HUES64 (cell line): ENCODE data around the gene TSC2. TPM values are rescaled to one million over a fixed set of nuclear protein-coding genes. Genes with fewer than 3 reads are reported as not detected.

ENCODE experiments used
- H3K27ac ChIP-seq: 2 replicates; pipeline ENCODE4 v1.7.0; 2013; ENCODE audit warnings: low read depth, low read length, inconsistent platforms
- H3K27me3 ChIP-seq: 2 replicates; pipeline ENCODE4 v1.6.1; 2013; ENCODE audit warnings: mild to moderate bottlenecking, low read length; ENCODE audit not compliant: insufficient read depth
- H3K36me3 ChIP-seq: 2 replicates; pipeline ENCODE4 v1.6.1; 2013; ENCODE audit warnings: mild to moderate bottlenecking, low read length; ENCODE audit not compliant: insufficient read depth
- H3K4me1 ChIP-seq: 2 replicates; pipeline ENCODE4 v1.6.1; 2013; ENCODE audit warnings: mild to moderate bottlenecking, low read length, moderate library complexity; ENCODE audit not compliant: insufficient read depth
- H3K4me3 ChIP-seq: 2 replicates; pipeline ENCODE4 v1.5.1; 2013; ENCODE audit warnings: mild to moderate bottlenecking, low read length, moderate library complexity
- H3K9ac ChIP-seq: 2 replicates; pipeline ENCODE4 v1.6.1; 2013; ENCODE audit warnings: mild to moderate bottlenecking, low read depth, low read length
- H3K9me3 ChIP-seq: 2 replicates; pipeline ENCODE4 v1.6.1; 2013; ENCODE audit warnings: low read depth, low read length; ENCODE audit not compliant: insufficient read depth
- WGBS: fragments of 150-250, 120-280 bp; methylation state at CpG from one replicate; pipeline ENCODE4 v1.1.7; 2013; ENCODE audit warnings: missing lambda C conversion rate; 5-methylcytosine and 5-hydroxymethylcytosine counted together
- polyA plus RNA-seq, 2 experiments: library from polyadenylated mRNA; stranded (reverse); fragments of 50-300 nt; gene quantifications; one replicate each; pipeline ENCODE4 v1.2.3, GENCODE V29; 2013

The TSC2 gene
- 39.7 TPM for polyA plus RNA-seq (2013, experiment 1 of 2)
- 37.3 TPM for polyA plus RNA-seq (2013, experiment 2 of 2)

DNA sequence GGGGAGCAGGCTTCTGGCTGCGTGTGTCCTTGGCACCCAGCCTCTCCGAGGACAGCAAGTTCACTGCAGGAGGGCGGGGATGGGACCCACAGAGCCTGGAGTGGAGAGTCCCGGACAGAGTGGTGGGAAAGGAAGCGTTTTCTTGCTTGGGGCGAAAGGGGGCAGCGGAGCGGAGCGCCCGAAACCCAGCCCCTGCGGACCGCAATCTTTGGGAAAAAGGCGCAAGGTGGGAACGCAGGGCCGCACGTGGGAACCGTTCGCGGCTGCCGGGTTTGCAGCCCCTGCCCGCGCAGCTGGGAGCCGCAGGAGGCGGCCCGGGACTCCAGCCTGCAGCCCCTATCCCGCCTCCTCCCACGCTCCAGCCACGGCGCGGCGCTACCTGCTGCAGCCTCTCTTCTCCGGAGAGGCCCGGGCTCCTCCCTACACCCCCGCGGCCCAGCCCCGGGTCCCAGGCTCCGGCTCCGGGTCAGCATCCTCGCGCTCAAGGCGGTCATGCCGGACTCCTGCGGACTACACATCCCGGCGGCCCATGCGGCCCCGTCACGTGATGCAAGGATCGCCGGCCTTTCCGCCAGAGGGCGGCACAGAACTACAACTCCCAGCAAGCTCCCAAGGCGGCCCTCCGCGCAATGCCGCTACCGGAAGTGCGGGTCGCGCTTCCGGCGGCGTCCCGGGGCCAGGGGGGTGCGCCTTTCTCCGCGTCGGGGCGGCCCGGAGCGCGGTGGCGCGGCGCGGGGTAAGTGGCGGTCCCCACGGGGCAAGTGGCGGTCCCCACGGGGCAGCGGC, at the start of gene TSC2, which contains the start of gene NTHL1:
TSC2 (plus strand) TSS at position 656 of the 786 bp plus-strand sequence. CDS start 631 bp downstream, outside the sequence.
NTHL1 (minus strand) TSS at position 505 of the 786 bp plus-strand sequence; CDS start at position 494, 11 bp downstream.
- Histone ChIP-seq H3K27me3 (no peaks in the 10 kb centered on the region), H3K36me3 (peaks cover 29% of the 10 kb centered on the region), H3K9ac (peak within 1 kb of the TSS; percentile 67), H3K27ac (no peak within 1 kb of the TSS), H3K4me1 (peaks cover 9% of the 10 kb centered on the region; the same call in 1 of the 2 replicates), H3K9me3 (no peaks in the 10 kb centered on the region), H3K4me3 (peak within 1 kb of the TSS; percentile 74)
- WGBS: under 1% methylated on average over 81 of the region's 81 CpGs

- 96% methylated on average over 27 of the region's 27 CpGs for WGBS
- H3K27me3 ChIP-seq: no peaks in the 10 kb centered on the region
- H3K27ac ChIP-seq: no peak overlapping the region
- no peak overlapping the region for H3K4me3 ChIP-seq
- H3K9me3 ChIP-seq: no peaks in the 10 kb centered on the region
- no peaks in the 10 kb centered on the region for H3K4me1 ChIP-seq
- H3K36me3 ChIP-seq: peaks cover 64% of the 10 kb centered on the region
- no peak overlapping the region for H3K9ac ChIP-seq
Measured at GRCh38 chr16:1998360-1998835, 49.4 kb upstream of the TSC2 start.

DNA sequence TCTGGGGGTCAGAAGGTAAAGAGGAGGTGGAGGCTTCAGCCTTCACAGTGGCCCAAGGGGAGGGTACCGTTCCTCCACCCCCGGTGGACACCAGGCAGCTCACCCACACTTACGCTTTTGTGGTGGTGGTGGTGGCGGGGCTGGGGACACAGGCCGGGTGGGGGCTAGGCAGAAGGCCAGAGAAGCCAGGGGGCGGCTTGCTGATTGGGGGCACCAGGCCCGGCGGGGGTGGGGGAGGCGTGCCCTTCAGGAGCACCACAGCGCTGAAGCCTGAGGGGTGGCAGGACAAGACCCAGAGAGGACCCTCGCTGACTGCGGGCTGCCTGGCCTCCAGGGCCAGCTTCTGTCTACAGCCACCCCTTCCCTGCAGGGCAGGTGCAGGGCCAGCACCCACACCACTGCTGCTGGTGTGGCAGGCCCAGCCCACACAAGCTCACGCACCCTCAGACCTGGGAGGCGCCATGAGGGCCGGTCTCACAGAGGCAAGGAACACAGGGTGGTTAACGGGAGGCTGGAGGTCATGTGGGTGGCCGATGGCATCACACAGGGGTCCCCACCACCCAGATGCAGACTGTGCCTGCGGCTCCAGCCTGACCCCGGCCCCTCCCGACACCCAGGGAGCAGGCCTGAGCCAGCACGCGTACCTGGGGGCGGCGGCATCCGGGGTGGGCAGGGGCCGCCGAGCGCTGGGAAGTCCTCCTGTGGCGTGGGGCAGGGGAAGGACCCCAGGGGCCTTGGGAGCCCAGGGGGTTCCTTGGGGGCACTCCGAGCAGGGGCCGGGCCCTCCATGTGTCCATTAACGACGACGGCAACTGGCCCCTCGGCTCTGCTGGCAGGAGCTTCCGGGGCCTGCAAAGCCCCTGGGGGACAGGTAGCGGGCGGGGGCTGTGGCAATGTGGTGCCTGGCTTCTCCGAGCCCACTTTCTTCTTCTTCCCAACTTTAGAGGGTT, 48.7 kb upstream of the TSC2 start:
- Histone ChIP-seq H3K27me3 (no peaks in the 10 kb centered on the region), H3K36me3 (peaks cover 66% of the 10 kb centered on the region), H3K4me1 (peaks cover under 1% of the 10 kb centered on the region; the same call in 1 of the 2 replicates), H3K9ac (no peak overlapping the region), H3K4me3 (no peak overlapping the region), H3K27ac (no peak overlapping the region), H3K9me3 (no peaks in the 10 kb centered on the region)
- 96% methylated on average over 39 of the region's 39 CpGs for WGBS

DNA sequence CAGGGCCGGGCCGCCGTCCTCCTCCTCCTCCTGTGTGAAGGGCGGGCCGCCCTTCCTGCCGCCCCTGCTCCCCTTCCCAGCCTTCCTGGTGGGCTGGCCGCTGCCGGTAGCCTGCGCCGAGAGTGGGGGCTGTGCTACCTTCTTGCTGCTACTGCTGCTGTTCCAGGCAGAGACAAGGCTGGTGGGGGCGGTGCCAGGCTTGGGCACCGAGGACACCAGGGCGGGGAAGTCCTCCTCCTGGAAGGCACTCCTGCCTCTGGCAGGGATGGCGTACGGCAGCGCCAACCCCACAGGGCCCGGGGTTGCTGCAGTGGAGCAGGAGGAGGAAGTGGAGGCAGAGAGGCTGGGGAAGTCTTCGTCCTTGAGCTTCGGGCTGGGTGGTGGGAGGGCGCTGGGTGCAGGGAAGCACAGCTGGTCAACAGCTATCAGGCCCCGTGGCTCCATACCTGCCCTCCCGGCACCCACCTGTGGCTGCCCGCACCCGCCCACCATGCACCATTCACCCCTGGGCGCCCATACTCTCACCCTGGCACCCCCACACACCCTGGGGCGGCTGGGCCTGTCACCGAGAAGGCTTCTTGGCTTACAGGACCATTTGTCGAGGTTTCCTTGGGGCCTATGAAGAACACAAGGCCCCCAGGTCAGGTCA, 47.8 kb upstream of the TSC2 start:
- peaks cover 5% of the 10 kb centered on the region; the same call in 1 of the 2 replicates for H3K4me1 ChIP-seq
- no peak overlapping the region for H3K27ac ChIP-seq
- H3K4me3 ChIP-seq: no peak overlapping the region
- H3K9me3 ChIP-seq: no peaks in the 10 kb centered on the region
- no peak overlapping the region for H3K9ac ChIP-seq
- 95% methylated on average over 28 of the region's 28 CpGs for WGBS
- peaks cover 66% of the 10 kb centered on the region for H3K36me3 ChIP-seq
- H3K27me3 ChIP-seq: no peaks in the 10 kb centered on the region

- Histone ChIP-seq H3K36me3 (peaks cover 66% of the 10 kb centered on the region), H3K4me1 (peaks cover 5% of the 10 kb centered on the region; the same call in 1 of the 2 replicates), H3K27ac (no peak overlapping the region), H3K27me3 (no peaks in the 10 kb centered on the region), H3K4me3 (no peak overlapping the region), H3K9me3 (no peaks in the 10 kb centered on the region), H3K9ac (no peak overlapping the region)
- 97% methylated on average over 19 of the region's 19 CpGs for WGBS
Measured at GRCh38 chr16:2001035-2001434, 46.8 kb upstream of the TSC2 start.

DNA sequence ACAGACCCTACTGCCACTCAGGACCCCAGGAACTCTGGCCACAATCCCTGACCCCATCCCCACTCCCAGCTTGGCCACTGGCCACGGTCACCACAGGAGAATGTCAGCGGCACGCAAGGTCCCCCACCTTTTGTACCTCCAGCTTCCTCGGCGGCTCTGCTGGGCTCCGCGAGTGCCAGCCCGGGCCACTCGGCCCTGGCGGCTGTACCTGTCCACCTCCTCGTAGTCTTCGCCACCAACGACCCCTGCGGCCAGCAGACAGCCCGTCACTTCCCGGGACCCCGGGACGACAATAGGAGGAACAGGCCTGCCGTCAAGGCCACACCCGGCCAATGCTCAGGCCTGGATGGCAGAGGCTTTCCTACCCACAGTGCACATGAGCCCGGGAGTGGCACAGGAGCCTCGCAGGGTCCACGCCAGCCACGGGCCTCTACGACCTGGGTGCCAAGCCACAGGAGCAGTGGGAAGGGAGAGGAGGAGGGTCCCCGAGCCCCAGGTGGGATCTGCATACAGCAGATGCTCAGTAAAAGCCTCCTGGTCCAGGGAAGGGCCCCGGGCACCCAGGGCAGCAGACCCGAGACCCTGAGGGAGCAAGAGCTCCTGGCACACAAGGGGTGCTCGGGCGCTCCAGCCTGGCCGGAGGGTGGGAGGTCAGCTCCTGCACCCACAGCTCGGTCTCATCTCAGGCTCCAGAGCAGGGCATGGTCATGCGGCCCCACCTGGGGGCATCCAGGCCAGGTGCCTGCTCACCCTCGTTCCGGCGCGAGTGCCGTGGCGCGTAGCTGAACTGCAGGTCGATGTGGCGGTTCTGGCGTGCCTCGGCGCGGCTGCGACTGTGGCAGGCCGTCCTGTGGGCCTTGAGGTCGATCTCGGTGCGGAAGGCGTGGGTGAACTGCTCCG, 46.1 kb upstream of the TSC2 start:
- 97% methylated on average over 53 of the region's 53 CpGs for WGBS

DNA sequence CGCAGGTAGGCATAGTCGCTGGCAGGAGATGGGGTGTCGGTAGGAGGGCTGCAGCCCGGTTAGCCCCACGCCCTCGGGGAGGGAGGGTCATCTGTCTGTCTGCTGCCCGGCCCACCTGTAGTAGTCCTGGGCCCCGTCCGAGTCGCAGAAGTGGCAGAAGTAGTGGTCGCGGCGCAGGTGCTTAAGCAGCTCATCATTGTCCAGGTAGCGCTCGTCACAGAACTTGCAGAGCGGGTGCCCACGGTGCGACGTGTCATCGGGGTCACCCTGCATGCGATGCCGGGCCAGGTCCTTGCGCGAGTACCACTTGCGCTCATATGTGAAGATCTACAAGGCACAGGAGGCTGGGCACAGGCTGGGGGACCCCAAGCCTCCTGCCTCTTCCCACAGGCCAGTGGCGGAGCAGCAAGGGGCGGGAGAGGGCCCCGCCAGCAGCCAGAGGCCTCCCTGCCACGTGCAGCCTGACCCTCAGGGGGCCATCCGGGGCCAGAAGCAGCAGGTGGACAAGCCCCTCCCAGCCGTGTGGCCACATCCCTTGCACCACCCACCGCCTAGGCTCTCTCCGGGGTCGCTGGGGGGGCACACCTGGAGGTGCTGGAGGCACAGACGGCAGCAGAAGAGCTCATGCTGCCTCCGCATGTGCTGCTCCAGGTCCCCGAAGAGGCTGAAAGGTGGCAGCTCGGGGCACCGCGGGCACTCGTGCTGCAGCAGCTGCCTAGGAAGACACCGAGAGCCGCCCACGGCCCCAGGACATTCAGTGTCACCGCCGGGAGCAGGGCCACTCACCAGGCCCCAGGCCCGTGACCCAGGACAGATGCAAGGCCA, 45.2 kb upstream of the TSC2 start:
- Histone ChIP-seq H3K4me1 (peaks cover 5% of the 10 kb centered on the region; the same call in 1 of the 2 replicates), H3K4me3 (no peak overlapping the region), H3K9me3 (no peaks in the 10 kb centered on the region), H3K9ac (no peak overlapping the region), H3K36me3 (peaks cover 60% of the 10 kb centered on the region), H3K27ac (no peak overlapping the region), H3K27me3 (no peaks in the 10 kb centered on the region)
- WGBS: 96% methylated on average over 47 of the region's 47 CpGs

More for the DNA sequence above, 46.1 kb upstream of the TSC2 start:
- H3K4me1 ChIP-seq: peaks cover 5% of the 10 kb centered on the region; the same call in 1 of the 2 replicates
- no peak overlapping the region for H3K9ac ChIP-seq
- H3K9me3 ChIP-seq: no peaks in the 10 kb centered on the region
- H3K4me3 ChIP-seq: no peak overlapping the region
- H3K27ac ChIP-seq: no peak overlapping the region
- H3K36me3 ChIP-seq: peaks cover 66% of the 10 kb centered on the region
- H3K27me3 ChIP-seq: no peaks in the 10 kb centered on the region

DNA sequence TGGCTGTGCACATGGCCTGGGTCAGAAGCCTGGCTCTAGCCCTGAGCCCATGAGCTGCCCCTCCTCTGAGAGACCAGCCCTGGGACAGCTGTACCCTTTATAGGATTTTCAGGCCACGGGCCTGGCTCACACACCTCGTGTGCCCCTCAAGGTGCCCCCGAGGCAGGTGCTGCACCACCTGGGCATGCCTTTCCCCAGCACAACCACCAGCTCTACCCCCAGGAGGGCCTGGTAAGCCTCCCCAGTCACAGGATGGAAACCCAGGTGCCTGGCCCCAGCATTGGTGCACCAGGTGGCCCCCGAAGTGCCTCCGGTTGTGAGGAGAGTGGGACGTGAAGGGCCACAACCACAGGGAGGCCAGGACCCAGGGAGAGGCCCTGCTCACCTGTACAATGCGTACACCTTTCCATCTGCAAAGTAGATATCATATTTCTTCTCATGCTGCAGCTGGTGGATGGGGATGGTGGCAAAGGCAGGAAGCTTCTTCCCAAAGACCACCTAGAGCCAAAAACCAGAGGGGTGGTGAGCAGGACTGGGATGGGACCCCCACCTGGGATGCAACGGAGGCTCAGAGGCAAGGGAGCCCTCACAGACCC, 44.5 kb upstream of the TSC2 start:
- Histone ChIP-seq H3K36me3 (peaks cover 57% of the 10 kb centered on the region), H3K9me3 (no peaks in the 10 kb centered on the region), H3K9ac (no peak overlapping the region), H3K4me1 (peaks cover 10% of the 10 kb centered on the region; the same call in 1 of the 2 replicates), H3K4me3 (no peak overlapping the region), H3K27me3 (no peaks in the 10 kb centered on the region), H3K27ac (no peak overlapping the region)
- WGBS: 92% methylated on average over 8 of the region's 8 CpGs
